Activated CD4-positive, alpha-beta T cell treated with anti-CD3 and anti-CD28 coated beads, Interleukin-2, amount 10 ng/mL, durations not matched to agents 24 days and 14 days (primary cell): ENCODE results near the gene RASA2. TPM values are rescaled to one million over a fixed set of nuclear protein-coding genes. Genes with fewer than 3 reads are reported as not detected.

Experiments
- DNase-seq: peaks from one replicate; pipeline ENCODE4 v3.0.0; 2022
- H3K27ac Mint-ChIP-seq: one replicate; pipeline ENCODE4 v1.8.0; 2022; ENCODE audit warnings: mild to moderate bottlenecking, mixed read lengths
- H3K27me3 Mint-ChIP-seq: one replicate; pipeline ENCODE4 v1.8.0; 2022; ENCODE audit warnings: mixed read lengths
- H3K36me3 Mint-ChIP-seq: one replicate; pipeline ENCODE4 v1.8.0; 2022; ENCODE audit warnings: low read depth, mild to moderate bottlenecking, mixed read lengths
- H3K4me1 Mint-ChIP-seq: one replicate; pipeline ENCODE4 v1.8.0; 2021; ENCODE audit warnings: mixed read lengths
- H3K4me3 Mint-ChIP-seq: one replicate; pipeline ENCODE4 v1.8.0; 2022; ENCODE audit warnings: mild to moderate bottlenecking, moderate library complexity, mixed read lengths
- H3K9me3 Mint-ChIP-seq: one replicate; pipeline ENCODE4 v1.8.0; 2021; ENCODE audit warnings: mixed read lengths
- intact Hi-C: fragments of 100-400 bp; cut with micrococcal nuclease; formaldehyde crosslinking; loops from one replicate; pipeline ENCODE4 v1.15.1; 2023
- total RNA-seq: library from RNA; stranded (reverse); gene quantifications from 2 replicates; pipeline ENCODE4 v1.2.3, GENCODE V29; 2022

The RASA2 gene
- total RNA-seq, 1 donor from 2014 or later: 30.2 TPM

DNA sequence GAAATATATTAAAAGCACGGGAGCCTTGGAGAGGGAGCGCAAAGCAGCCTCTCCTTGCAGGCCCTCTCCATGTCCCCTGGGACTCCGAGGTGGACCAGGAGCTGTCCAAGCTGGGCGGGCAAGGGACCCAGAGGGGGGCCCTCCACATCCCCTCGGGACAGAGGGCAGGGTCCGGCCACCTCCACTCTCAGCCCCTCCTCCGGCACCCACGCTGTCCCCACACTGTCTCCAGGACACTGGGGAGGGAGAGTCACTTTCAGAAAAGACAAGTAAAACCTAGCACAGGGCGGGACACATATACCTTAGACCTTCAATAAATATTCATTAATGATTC, 173.8 kb downstream of the RASA2 start:
- no peak overlapping the region for H3K27ac Mint-ChIP-seq
- peaks cover 3% of the 10 kb centered on the region for H3K4me1 Mint-ChIP-seq
- H3K4me3 Mint-ChIP-seq: no peak overlapping the region
- DNase-seq: no peak
- peaks cover 10% of the 10 kb centered on the region for H3K9me3 Mint-ChIP-seq
- H3K36me3 Mint-ChIP-seq: no peaks in the 10 kb centered on the region
- intact Hi-C loops: no loop called here
- peaks cover 83% of the 10 kb centered on the region for H3K27me3 Mint-ChIP-seq

DNA sequence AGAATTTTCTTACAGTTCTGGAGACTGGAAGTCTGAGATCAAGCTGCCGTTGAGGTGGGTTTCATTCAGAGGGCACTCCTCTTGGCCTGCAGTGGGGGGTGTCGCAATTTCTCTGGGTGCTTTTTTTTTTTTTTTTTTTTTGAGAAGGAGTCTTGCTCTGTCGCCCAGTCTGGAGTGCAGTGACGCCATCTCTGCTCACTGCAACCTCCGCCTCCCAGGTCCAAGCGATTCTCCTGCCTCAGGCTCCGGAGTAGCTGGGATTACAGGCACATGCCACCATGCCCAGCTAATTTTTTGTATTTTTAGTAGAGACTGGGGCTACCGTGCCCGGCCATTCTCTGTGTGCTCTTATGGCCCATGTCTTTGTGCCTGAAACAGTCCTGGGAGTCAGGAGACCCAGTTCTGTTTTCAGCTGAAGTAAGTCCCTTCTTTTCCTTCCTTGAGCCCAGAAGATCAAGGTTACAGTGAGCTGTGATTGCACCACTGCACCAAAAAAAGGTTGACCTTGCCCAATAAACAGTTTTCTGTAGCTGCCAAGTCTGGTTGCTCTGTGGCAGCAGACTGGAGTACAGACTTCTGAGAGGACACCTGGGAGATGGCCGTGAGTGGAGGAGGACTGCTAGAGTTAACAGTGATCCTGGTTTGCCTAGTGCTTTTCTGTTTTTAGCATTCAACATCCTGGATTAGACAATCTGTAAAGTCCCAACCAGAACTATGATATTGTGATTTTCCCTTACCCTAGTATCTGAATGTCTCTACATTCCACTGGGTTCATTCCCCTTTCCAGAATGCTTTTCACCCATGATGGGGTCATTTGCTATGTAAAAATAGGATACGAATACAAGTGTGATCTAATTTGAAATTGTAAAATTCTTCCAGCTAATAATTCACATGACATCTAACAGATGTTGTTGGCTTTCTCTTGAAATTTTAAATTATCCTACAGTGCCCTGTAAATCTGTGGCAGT, 174.7 kb downstream of the RASA2 start:
- Mint-ChIP-seq H3K27ac (no peak overlapping the region), H3K4me1 (peaks cover 3% of the 10 kb centered on the region), H3K9me3 (peaks cover 4% of the 10 kb centered on the region), H3K4me3 (no peak overlapping the region), H3K27me3 (peaks cover 80% of the 10 kb centered on the region), H3K36me3 (no peaks in the 10 kb centered on the region)
- intact Hi-C loops: no loop called here
- no peak for DNase-seq

DNA sequence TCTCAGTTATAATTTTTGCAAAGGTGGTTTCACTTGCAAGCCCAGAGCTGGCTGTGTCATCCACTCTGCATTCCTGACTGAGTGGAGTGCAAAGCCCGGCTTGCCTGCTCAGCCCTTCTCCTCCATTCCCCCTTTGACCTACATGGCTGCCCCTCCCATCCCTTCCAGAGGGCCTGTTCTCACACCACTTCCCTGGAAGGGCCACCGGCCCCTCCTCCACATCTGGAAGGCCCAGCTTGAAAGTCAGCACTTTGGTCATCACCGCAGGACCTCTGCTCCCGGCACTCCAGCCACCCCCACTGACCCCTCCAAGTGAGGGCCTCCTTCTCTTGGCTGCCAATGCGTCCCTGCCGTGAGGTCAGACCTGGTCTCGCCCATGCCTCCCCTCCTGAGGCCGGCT, 177.2 kb downstream of the RASA2 start:
- Mint-ChIP-seq H3K27me3 (peaks cover 58% of the 10 kb centered on the region), H3K27ac (no peak overlapping the region), H3K36me3 (no peaks in the 10 kb centered on the region), H3K4me1 (peaks cover 3% of the 10 kb centered on the region), H3K9me3 (no peaks in the 10 kb centered on the region), H3K4me3 (no peak overlapping the region)
- DNase-seq: no peak
- intact Hi-C loops: no loop called here

Other genes starting within 250 kb of the RASA2 start
- 14.5 and 17.8 TPM in 2 replicates for gene ZBTB38, start 118.5 kb upstream of the RASA2 start, total RNA-seq